Thoracic aorta (tissue), 2 donors: ENCODE results near the gene SH3PXD2A. TPM values are rescaled to one million over a fixed set of nuclear protein-coding genes. Genes with fewer than 3 reads are reported as not detected.
A peak's percentile ranks its signal among the peaks of the same experiment; 100 is the strongest.

Source experiments
- ATAC-seq: fragments of 150-250 bp; one replicate; pipeline ENCODE4 v1.8.0; 2017; ENCODE audit warnings: low read depth; ENCODE audit not compliant: insufficient number of reproducible peaks, low FRiP score
- DNase-seq: peaks from one replicate; pipeline ENCODE4 v3.0.0-alpha.2; 2020; ENCODE audit warnings: low spot score
- H3K27ac ChIP-seq, 2 donors: fragments of 200-600 bp; sonication (generic); 1 replicate in 1 of 2; 2 replicates in 1 of 2; pipeline ENCODE4 v1.5.1; 2016; ENCODE audit warnings: mild to moderate bottlenecking in 2 of 2, moderate library complexity in 2 of 2
- H3K27me3 ChIP-seq: fragments of 200-600 bp; sonication (generic); replicated peaks from 2 replicates; pipeline ENCODE4 v1.6.0; 2016; ENCODE audit warnings: mild to moderate bottlenecking; ENCODE audit not compliant: insufficient read depth
- H3K36me3 ChIP-seq: fragments of 200-600 bp; sonication (generic); one replicate; pipeline ENCODE4 v1.5.1; 2016
- H3K4me1 ChIP-seq, 2 donors: fragments of 200-600 bp; sonication (generic); 1 replicate in 1 of 2; 2 replicates in 1 of 2; pipeline versions ENCODE4 v1.5.1 to v1.6.0; 2016; ENCODE audit warnings: low read depth in 2 of 2, mild to moderate bottlenecking in 1 of 2; ENCODE audit not compliant: control insufficient read depth in 1 of 2
- H3K4me3 ChIP-seq: fragments of 200-600 bp; sonication (generic); 2 replicates; pipeline ENCODE4 v1.5.1; 2016; ENCODE audit warnings: mild to moderate bottlenecking
- H3K9me3 ChIP-seq: fragments of 200-600 bp; sonication (generic); 2 replicates; pipeline ENCODE4 v1.5.1; 2016
- total RNA-seq, 2 donors: library from RNA; depleted of rRNA; stranded (reverse); fragments of >200 nt; gene quantifications; one replicate each; pipeline versions ENCODE4 v1.1.0 to v1.2.3, GENCODE V29; 2016
- TF ChIP-seq, protein P1 (sequence below): fragments of 200-600 bp; sonication (generic); IDR thresholded peaks from one replicate; pipeline ENCODE4 v1.5.1; 2019; ENCODE audit warnings: antibody characterized with exemption

Gene SH3PXD2A
- total RNA-seq, 2 donors from 2014 or later, result 28.3 to 51.5 TPM

DNA sequence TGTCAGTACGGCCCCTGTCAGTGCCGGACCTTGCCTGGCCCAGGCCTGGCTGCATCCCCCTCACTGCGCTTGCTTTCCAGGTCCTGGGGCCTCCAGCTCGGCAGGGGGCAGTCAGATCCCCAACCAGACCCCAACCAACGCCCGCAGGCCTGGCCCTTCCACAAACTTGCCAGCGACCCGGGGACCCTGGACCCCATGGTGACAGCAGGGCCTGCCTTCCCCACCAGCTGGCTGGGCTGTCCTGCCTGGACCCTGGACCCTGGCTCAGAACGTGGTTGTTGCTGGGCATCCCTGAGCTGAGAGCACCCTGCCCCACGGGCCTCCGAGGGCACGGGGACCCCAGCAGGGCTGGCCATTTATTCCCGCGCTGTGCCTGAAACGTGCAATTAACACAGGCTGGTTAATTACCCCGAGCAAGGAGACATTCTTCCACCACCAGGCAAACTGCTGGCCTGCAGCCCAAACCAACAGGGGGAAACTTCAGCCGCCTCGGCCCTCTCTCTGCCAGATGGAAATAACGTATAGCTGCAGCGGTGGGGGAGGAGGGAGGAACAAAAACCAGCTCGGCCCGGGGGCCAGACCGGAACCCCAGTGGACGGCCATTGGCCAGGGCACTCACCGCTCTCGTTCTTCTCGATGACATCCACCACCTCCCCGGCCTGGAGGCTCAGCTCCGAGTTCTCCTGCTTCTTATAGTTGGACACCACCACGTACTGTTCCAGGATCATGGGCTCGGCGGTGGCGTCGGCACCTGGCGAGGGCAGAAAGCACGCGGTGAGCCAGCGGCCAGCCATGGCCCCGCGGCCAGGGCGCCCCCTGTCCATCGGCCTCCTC lies 194.8 kb downstream of the SH3PXD2A start:
- no peaks in the 10 kb centered on the region for H3K9me3 ChIP-seq
- H3K4me1 ChIP-seq, result peaks cover 11 to 53% of the 10 kb centered on the region in 2 donors
- DNase-seq (no peak), ATAC-seq (peak; percentile 27)
- H3K27ac ChIP-seq, result peak overlapping the region; percentile 93 to 96
- peaks cover 11% of the 10 kb centered on the region for H3K36me3 ChIP-seq
- H3K4me3 ChIP-seq, result peak overlapping the region; percentile 75
- H3K27me3 ChIP-seq, result no peaks in the 10 kb centered on the region
- TF ChIP-seq, protein P1, sequence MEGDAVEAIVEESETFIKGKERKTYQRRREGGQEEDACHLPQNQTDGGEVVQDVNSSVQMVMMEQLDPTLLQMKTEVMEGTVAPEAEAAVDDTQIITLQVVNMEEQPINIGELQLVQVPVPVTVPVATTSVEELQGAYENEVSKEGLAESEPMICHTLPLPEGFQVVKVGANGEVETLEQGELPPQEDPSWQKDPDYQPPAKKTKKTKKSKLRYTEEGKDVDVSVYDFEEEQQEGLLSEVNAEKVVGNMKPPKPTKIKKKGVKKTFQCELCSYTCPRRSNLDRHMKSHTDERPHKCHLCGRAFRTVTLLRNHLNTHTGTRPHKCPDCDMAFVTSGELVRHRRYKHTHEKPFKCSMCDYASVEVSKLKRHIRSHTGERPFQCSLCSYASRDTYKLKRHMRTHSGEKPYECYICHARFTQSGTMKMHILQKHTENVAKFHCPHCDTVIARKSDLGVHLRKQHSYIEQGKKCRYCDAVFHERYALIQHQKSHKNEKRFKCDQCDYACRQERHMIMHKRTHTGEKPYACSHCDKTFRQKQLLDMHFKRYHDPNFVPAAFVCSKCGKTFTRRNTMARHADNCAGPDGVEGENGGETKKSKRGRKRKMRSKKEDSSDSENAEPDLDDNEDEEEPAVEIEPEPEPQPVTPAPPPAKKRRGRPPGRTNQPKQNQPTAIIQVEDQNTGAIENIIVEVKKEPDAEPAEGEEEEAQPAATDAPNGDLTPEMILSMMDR, result no peak

GRCh38 chr10:103659674-103660363 lies 195.6 kb downstream of the SH3PXD2A start:
- Histone ChIP-seq H3K27ac (peak overlapping the region; percentile 93 to 96), H3K4me3 (peak overlapping the region; percentile 75), H3K9me3 (no peaks in the 10 kb centered on the region), H3K36me3 (peaks cover 11% of the 10 kb centered on the region), H3K4me1 (peaks cover 11 to 53% of the 10 kb centered on the region in 2 donors), H3K27me3 (no peaks in the 10 kb centered on the region)
- DNase-seq (no peak), ATAC-seq (peak; percentile 64)
- TF ChIP-seq, protein P1, result no peak

- Histone ChIP-seq H3K4me1 (peaks cover 8 to 51% of the 10 kb centered on the region in 2 donors), H3K9me3 (no peaks in the 10 kb centered on the region), H3K4me3 (no peak overlapping the region), H3K27ac (no peak overlapping the region), H3K27me3 (no peaks in the 10 kb centered on the region), H3K36me3 (peaks cover 11% of the 10 kb centered on the region)
- no peak for DNase-seq
- TF ChIP-seq, protein P1, result no peak
- no peak for ATAC-seq
Observed at GRCh38 chr10:103658049-103658577, 197.3 kb downstream of the SH3PXD2A start.

DNA sequence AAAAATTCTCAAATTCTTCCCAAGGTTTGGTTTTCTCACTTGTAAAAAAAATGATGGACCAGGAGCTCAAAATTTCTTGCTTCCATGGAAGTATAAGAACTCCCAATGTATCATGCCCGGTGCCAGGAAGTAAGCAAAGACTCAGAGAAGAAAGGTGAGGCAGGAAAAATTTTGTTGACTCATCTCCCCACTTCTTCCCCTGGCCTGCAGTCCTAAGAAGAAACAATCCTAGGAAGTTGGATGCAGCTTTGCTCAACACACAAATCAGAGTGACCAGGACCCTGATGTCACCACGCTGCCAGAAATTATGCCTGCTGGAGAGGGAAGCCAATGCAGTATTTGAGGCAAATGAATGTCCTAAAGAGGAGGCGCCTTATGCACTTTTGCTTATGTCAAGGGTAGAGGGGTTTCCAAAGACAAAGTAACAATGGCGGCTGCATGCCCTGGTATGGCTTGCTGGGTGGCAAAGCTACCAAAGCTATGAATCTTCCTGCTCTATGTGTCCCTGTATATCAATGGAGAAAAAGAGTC lies 198.2 kb downstream of the SH3PXD2A start:
- H3K36me3 ChIP-seq, result peaks cover 11% of the 10 kb centered on the region
- H3K9me3 ChIP-seq, result no peaks in the 10 kb centered on the region
- H3K4me1 ChIP-seq, result peaks cover 15 to 54% of the 10 kb centered on the region in 2 donors
- ATAC-seq (no peak), DNase-seq (no peak)
- H3K27ac ChIP-seq, result no peak overlapping the region
- TF ChIP-seq, protein P1, result no peak
- H3K27me3 ChIP-seq, result no peaks in the 10 kb centered on the region
- no peak overlapping the region for H3K4me3 ChIP-seq

DNA sequence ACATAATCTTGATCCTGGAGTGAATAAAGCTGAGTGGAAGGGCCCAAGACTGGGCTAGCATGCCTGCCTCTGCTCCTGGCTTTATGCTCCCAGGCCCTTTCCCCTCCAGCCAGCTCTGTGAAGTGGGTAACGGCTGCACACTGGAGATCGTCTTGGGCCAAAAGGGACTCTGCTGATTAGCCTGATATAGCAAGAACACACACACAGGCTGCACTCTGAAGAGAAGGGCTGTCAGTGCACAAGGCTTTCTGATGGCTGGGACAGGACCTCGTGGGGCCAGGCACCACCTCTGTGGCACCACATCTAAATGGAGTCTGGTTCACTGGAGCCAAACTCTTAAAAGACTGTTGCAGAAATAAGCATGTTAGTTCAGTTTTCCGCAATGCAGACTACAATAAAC lies 200.5 kb downstream of the SH3PXD2A start:
- TF ChIP-seq, protein P1, result no peak
- Histone ChIP-seq H3K4me3 (no peak overlapping the region), H3K27ac (no peak overlapping the region), H3K9me3 (no peaks in the 10 kb centered on the region), H3K4me1 (peaks cover 23 to 62% of the 10 kb centered on the region in 2 donors), H3K27me3 (no peaks in the 10 kb centered on the region), H3K36me3 (peaks cover 11% of the 10 kb centered on the region)
- DNase-seq (no peak), ATAC-seq (no peak)
